GM23248 (cell line): ENCODE data around the gene DENND11. TPM values are rescaled to one million over a fixed set of nuclear protein-coding genes. Genes with fewer than 3 reads are reported as not detected.

Experiments used
- DNase-seq: peaks from one replicate; pipeline ENCODE4 v3.0.0-alpha.2; 2015
- H2AFZ ChIP-seq: fragments of 200-600 bp; sonication (generic); 2 replicates; pipeline ENCODE4 v1.6.1; 2016; ENCODE audit warnings: antibody characterized with exemption
- H3F3A ChIP-seq: fragments of 200-600 bp; sonication (generic); 2 replicates; pipeline ENCODE4 v1.6.1; 2016; ENCODE audit warnings: mild to moderate bottlenecking, antibody characterized with exemption, mixed run types; ENCODE audit not compliant: insufficient read depth
- H3K27ac ChIP-seq: fragments of 200-600 bp; sonication (generic); 2 replicates; pipeline ENCODE4 v1.5.1; 2016; ENCODE audit warnings: mild to moderate bottlenecking
- H3K27me3 ChIP-seq: fragments of 200-600 bp; sonication (generic); replicated peaks from 2 replicates; pipeline ENCODE4 v1.6.1; 2016; ENCODE audit warnings: mild to moderate bottlenecking; ENCODE audit not compliant: insufficient read depth
- H3K36me3 ChIP-seq: fragments of 200-600 bp; sonication (generic); 2 replicates; pipeline ENCODE4 v1.6.1; 2016; ENCODE audit warnings: low read depth, mild to moderate bottlenecking
- H3K4me1 ChIP-seq: fragments of 200-600 bp; sonication (generic); 2 replicates; pipeline ENCODE4 v1.6.1; 2016; ENCODE audit warnings: mild to moderate bottlenecking; ENCODE audit not compliant: insufficient read depth
- H3K4me2 ChIP-seq: fragments of 200-600 bp; sonication (generic); one replicate; pipeline ENCODE4 v1.6.1; 2016; ENCODE audit warnings: mild to moderate bottlenecking; ENCODE audit not compliant: unreplicated experiment
- H3K4me3 ChIP-seq: fragments of 200-600 bp; sonication (generic); 2 replicates; pipeline ENCODE4 v1.5.1; 2016; ENCODE audit warnings: mild to moderate bottlenecking
- H3K79me2 ChIP-seq: fragments of 200-600 bp; sonication (generic); 2 replicates; pipeline ENCODE4 v1.6.1; 2016; ENCODE audit warnings: mild to moderate bottlenecking; ENCODE audit not compliant: insufficient read depth
- H3K9ac ChIP-seq: fragments of 200-600 bp; sonication (generic); 2 replicates; pipeline ENCODE4 v1.6.1; 2016; ENCODE audit warnings: mild to moderate bottlenecking
- H3K9me2 ChIP-seq: fragments of 200-600 bp; sonication (generic); 2 replicates; pipeline ENCODE4 v1.6.1; 2016; ENCODE audit warnings: mixed run types, mild to moderate bottlenecking, moderate library complexity; ENCODE audit not compliant: insufficient read depth
- H3K9me3 ChIP-seq: fragments of 200-600 bp; sonication (generic); one replicate; pipeline ENCODE4 v1.6.1; 2017; ENCODE audit warnings: low read depth
- H4K20me1 ChIP-seq: fragments of 200-600 bp; sonication (generic); 2 replicates; pipeline ENCODE4 v1.6.0; 2016; ENCODE audit not compliant: insufficient read depth
- EZH2 ChIP-seq: fragments of 200-600 bp; sonication (generic); IDR thresholded peaks from 2 replicates; pipeline ENCODE4 v1.6.1; 2018; ENCODE audit warnings: antibody characterized with exemption, mild to moderate bottlenecking; ENCODE audit not compliant: insufficient read depth, poor library complexity, severe bottlenecking
- EZH2phosphoT487 ChIP-seq: fragments of 200-600 bp; sonication (generic); IDR thresholded peaks from 2 replicates; pipeline ENCODE4 v1.6.1; 2018; ENCODE audit warnings: antibody characterized with exemption, moderate library complexity, mild to moderate bottlenecking, low read depth; ENCODE audit not compliant: insufficient read depth
- WGBS, 2 experiments: methylation state at CpG; one replicate each; pipeline ENCODE4 v1.1.6; 2015 to 2017; ENCODE audit warnings: low lambda C conversion rate in 2 of 2, low coverage in 1 of 2; ENCODE audit errors: missing lambda C conversion rate in 2 of 2; 5-methylcytosine and 5-hydroxymethylcytosine counted together
- in situ Hi-C: fragments of 300-500 bp; cut with MboI; formaldehyde crosslinking; loops from 2 replicates; pipeline ENCODE4 v1.15.0; 2020
- polyA plus RNA-seq: library from polyadenylated mRNA; unstranded; fragments of >200 nt; fragmentation: Nextera tagmentation; extraction: Ambion mirVana; gene quantifications from 2 replicates; pipeline ENCODE4 v1.2.1, GENCODE V29; 2016
- small RNA-seq: library from RNA; depleted of rRNA; stranded (forward); fragments of <200 nt; gene quantifications from one replicate; pipeline ENCODE3, GENCODE V24; 2014; ENCODE audit warnings: low read depth, low replicate concordance
- total RNA-seq: library from RNA; depleted of rRNA; stranded (reverse); fragments of >200 nt; shearing (Covaris generic); gene quantifications from 2 replicates; pipeline ENCODE4 v1.2.3, GENCODE V29; 2014; rRNA removed

DENND11 gene
- total and polyA plus RNA-seq, 2 experiments from 2014 or later: 0.43 to 3.0 TPM

- Histone ChIP-seq H3K4me3 (no peak overlapping the region), H3K79me2 (no peaks in the 10 kb centered on the region), H3K27ac (no peak overlapping the region), H3K27me3 (no peaks in the 10 kb centered on the region), H3F3A (peaks cover 1% of the 10 kb centered on the region), H3K36me3 (0 out of 2 replicates have a peak, but pooled peaks cover 3% of the 10 kb centered on the region), H2AFZ (peak overlapping the region; percentile 54), H3K4me1 (no peaks in the 10 kb centered on the region), H3K9me3 (no peaks in the 10 kb centered on the region), H4K20me1 (no peaks in the 10 kb centered on the region), H3K9me2 (no peaks in the 10 kb centered on the region), H3K4me2 (no peak overlapping the region), H3K9ac (no peak overlapping the region)
- in situ Hi-C loops: no loop called here
- 35% methylated on average over 3 of the region's 3 CpGs for WGBS, 2 experiments
- TF ChIP-seq EZH2: no peak
- no peak for TF ChIP-seq EZH2phosphoT487
- peak; percentile 78 for DNase-seq
Measured at GRCh38 chr7:141654551-141654950, 47.4 kb downstream of the DENND11 start.

- DNase-seq: no peak
- Histone ChIP-seq H3K4me1 (no peaks in the 10 kb centered on the region), H3K9me2 (no peaks in the 10 kb centered on the region), H3K4me2 (no peak overlapping the region), H4K20me1 (no peaks in the 10 kb centered on the region), H3K9me3 (no peaks in the 10 kb centered on the region), H3K27ac (no peak overlapping the region), H2AFZ (no peak overlapping the region), H3K27me3 (no peaks in the 10 kb centered on the region), H3F3A (peaks cover 5% of the 10 kb centered on the region), H3K36me3 (peaks cover 9% of the 10 kb centered on the region), H3K79me2 (no peaks in the 10 kb centered on the region), H3K9ac (no peak overlapping the region), H3K4me3 (no peak overlapping the region)
- in situ Hi-C loops: no loop called here
- no peak for TF ChIP-seq EZH2
- TF ChIP-seq EZH2phosphoT487: no peak
- WGBS, 2 experiments: 70 to 86% methylated on average over 3 of the region's 3 CpGs
Measured at GRCh38 chr7:141652691-141653090, 49.3 kb downstream of the DENND11 start.

Small RNA genes lying within 50 kb of the gene (small RNA-seq; reads per million reads assigned to genes)
- not detected for gene RNU1-82P

Other genes starting within 250 kb of the DENND11 start
- 24.1 and 35.5 TPM in 2 replicates for gene AGK, start 150.8 kb downstream of the DENND11 start, total RNA-seq
- gene AGK, start 150.8 kb downstream of the DENND11 start, polyA plus RNA-seq: 18.3 and 20.4 TPM in 2 replicates
- not detected in 2 replicates for gene WEE2, start 6.2 kb upstream of the DENND11 start, total RNA-seq
- gene WEE2, start 6.2 kb upstream of the DENND11 start, polyA plus RNA-seq: not detected in 2 replicates
- gene SSBP1, start 36.2 kb upstream of the DENND11 start, total RNA-seq: 76.8 and 113 TPM in 2 replicates
- 267 and 278 TPM in 2 replicates for gene SSBP1, start 36.2 kb upstream of the DENND11 start, polyA plus RNA-seq
- not detected in 2 replicates for gene TAS2R3, start 61.9 kb upstream of the DENND11 start, total RNA-seq
- gene TAS2R3, start 61.9 kb upstream of the DENND11 start, polyA plus RNA-seq: not detected in 2 replicates
- 0.32 and 0.51 TPM in 2 replicates for gene TAS2R4, start 74.5 kb upstream of the DENND11 start, total RNA-seq
- gene TAS2R4, start 74.5 kb upstream of the DENND11 start, polyA plus RNA-seq: 0.13 TPM in 1 of 2 replicates, not detected in the other
- not detected in 2 replicates for gene TAS2R5, start 88.1 kb upstream of the DENND11 start, total RNA-seq
- 0.16 and 0.22 TPM in 2 replicates for gene TAS2R5, start 88.1 kb upstream of the DENND11 start, polyA plus RNA-seq
- not detected in 2 replicates for gene PRSS37, start 139.3 kb upstream of the DENND11 start, total RNA-seq
- gene PRSS37, start 139.3 kb upstream of the DENND11 start, polyA plus RNA-seq: not detected in 2 replicates
- gene OR9A4, start 214.2 kb upstream of the DENND11 start, total RNA-seq: not detected in 2 replicates
- gene OR9A4, start 214.2 kb upstream of the DENND11 start, polyA plus RNA-seq: not detected in 2 replicates
- not detected in 2 replicates for gene CLEC5A, start 244.8 kb upstream of the DENND11 start, total RNA-seq
- not detected in 2 replicates for gene CLEC5A, start 244.8 kb upstream of the DENND11 start, polyA plus RNA-seq